GM11168 (cell line): ENCODE measurements around the gene TRERF1.

Source experiments
- in situ Hi-C: fragments of 300-500 bp; cut with MboI; formaldehyde crosslinking; loops from one replicate; pipeline ENCODE4 v1.12.0; 2022; ENCODE audit warnings: low sequenced_read_pairs; ENCODE audit not compliant: unreplicated experiment

The TRERF1 gene

DNA sequence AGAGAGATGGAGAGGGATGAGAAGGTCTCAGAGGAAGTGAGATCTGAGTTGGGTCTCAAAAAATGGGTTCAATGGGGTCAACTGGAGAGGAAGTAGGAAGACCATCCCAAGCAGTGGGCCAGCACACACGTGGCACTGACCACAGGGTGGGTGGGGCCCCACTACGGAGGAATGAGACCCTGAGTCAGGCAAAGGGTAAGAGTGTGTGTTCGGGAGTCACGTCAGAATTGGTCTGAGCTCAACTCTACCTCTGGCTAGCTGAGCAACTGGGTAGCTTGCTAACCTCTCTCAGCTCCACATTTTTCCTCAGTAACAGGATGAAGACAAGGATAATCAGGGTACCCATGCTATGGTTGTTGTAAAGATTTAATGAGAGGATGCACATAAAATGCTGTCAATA lies 79.0 kb downstream of the TRERF1 start:
- in situ Hi-C loops = no loop called here

DNA sequence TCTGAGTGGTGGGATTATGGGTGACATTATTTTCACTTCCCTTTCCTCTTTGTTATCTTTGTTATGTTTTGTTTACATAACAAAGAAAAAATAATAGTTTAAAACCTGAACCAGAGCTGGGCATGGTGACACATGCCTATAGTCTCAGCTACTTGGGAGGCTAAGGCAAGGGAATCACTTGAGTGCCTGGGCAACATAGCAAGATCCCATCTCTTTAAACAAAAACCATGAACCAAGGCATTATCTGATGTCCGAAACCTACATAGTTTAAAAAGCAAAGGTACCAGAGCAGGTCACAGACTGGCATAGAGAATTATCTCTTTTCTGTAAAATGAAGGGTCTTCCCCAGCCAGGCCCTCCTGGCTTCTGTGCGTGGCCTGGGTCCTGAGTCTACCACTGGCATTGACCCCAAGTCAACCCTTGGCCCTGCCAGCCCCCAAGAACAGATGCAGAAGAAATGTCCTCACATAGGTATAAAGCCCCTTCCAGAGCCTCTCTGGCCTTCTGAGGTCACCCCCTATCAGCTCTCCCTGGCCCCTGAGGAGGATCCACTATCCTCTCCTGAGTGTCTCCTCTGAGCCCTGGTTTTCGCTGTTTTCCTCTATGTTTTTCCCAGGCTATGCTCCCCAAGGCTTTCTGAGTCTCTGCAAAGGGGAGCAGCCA lies 81.3 kb downstream of the TRERF1 start:
- in situ Hi-C loops = no loop called here

DNA sequence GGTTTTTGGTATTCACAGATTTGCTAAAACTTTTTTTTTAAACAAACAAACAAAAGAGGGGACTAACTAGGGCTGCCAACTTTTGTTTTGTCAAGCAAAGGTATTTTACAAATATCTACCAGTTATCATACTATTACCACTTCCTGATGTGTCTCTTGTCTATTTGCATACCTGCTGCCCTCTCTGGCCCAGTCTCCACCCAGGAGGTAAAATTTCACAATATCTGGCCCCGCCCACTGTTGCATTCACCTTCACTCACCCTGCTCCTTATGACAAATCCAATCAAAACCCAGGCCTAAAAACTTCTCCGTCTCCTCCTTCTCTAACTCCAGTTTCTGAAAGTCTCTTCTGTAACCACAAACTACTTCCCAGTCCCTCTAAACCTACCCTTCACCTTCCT lies 82.2 kb downstream of the TRERF1 start:
- in situ Hi-C loops = no loop called here

DNA sequence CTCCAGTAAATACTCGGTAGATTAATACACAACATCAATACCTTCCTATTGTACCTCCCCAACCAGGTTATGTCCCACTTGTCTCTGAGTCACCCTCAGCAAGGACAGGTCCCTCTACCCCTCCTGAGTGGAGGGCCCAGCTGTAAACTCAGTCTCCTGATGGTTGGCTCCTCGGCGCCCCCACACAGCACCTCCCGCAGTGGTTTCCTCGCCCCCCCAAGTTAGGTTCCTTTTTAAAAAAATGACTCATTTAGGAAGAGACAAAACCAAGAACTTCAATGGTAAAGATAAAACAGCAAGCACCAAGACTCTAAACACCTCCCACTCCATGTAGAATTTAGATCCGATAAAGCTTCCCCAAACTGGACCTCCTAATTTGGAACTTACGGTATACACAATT lies 83.5 kb downstream of the TRERF1 start:
- in situ Hi-C loops = no loop called here

DNA sequence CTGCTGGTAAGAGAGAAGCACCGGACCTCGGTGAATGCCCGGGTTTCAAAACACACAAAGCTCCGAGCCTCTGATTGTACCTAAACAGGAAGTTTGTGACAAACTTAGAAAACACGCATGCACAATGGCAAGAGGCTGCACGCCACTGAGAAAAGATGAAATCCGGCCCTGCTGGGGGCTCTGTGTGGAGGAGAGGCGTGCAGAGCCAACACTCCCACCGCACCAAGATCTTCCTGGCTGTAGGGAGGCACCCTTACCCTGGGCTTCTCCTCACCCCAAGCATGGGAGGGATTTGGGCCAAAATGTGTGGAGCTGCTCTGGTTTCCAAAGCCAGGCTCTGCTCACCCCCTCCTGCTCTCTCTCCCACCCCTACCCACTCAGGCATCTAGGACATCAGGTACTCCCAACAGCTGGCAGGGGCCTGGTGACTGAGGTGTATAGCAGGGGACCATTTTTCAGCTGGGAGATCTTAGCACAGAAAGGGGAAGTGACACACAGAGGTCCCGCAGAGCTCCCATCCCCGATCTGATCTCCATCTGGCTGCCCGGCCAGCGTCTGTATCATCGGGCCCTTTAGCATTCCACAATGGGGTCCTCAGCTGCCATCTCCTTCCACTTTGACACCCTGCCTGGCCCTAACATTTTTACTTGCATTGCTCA lies 84.2 kb downstream of the TRERF1 start:
- in situ Hi-C loops = no loop called here

DNA sequence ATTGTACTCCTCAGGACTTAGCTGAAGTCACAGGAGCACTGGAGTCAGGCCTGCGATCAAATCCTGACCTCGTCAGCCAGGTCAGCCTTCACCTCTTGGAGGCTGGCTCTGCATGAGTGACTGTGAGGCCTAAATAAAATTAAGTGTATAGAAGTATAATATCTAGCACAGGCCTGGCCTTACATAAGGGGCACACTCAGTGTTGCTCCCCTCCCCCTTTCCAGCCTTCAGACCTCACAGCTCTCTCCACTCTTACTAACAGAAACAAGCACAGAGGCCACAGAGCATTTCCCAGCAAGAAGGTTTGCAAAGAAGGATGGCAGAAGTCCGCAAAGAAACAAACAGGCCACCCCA lies 84.8 kb downstream of the TRERF1 start:
- in situ Hi-C loops = no loop called here

DNA sequence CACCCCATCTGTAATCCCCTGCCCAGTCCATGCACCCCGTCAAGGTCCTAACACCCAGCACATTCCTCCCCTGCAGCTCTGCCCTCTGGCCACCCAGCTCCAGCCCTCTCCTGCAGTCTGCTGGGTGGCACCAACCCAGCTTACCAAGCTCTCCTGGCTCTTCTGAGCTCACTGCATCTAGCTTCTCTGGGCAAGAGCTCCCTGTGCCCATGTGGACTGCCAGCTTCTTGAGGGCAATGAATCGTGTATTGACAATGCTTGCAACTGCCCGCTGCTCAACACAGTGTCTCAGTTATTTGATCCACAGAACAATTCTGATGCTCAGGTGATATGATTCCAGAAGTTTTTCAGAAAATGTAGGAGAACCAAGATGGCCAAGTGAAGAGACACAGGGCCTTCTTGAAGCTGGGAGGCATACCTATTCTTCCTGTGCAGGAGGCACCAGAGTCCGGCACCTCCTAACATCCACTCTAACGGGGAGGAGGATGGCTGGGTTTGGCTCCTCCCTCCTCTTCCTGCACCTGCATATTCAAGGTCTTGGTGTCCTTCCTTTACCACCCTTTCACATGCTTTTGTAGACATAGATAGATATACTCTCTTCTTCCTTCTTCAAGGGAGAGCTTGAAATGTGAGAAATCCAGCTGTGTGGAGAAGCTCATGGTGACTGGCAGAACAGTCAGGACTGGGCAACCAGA lies 85.6 kb downstream of the TRERF1 start:
- in situ Hi-C loops = no loop called here

DNA sequence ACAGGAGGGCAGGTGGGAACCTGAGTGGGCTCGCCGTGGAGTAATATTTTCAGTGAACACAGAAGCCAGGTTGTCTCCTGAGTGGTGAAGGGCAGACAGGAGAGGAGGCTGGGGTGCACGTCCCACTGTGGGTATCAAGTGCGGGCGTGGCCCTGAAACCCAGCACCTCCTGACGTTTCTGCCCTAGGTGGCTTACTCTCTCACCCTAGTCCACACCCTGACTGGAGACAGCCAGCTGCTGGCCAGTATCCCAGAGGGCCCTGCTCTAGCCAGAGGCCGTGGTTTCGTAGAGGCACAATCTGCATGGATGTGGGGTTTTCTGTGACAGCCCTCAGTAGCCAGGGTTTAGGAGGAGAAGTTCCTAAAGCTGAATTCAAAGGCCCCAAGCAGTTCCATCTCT lies 86.7 kb downstream of the TRERF1 start:
- in situ Hi-C loops = no loop called here

DNA sequence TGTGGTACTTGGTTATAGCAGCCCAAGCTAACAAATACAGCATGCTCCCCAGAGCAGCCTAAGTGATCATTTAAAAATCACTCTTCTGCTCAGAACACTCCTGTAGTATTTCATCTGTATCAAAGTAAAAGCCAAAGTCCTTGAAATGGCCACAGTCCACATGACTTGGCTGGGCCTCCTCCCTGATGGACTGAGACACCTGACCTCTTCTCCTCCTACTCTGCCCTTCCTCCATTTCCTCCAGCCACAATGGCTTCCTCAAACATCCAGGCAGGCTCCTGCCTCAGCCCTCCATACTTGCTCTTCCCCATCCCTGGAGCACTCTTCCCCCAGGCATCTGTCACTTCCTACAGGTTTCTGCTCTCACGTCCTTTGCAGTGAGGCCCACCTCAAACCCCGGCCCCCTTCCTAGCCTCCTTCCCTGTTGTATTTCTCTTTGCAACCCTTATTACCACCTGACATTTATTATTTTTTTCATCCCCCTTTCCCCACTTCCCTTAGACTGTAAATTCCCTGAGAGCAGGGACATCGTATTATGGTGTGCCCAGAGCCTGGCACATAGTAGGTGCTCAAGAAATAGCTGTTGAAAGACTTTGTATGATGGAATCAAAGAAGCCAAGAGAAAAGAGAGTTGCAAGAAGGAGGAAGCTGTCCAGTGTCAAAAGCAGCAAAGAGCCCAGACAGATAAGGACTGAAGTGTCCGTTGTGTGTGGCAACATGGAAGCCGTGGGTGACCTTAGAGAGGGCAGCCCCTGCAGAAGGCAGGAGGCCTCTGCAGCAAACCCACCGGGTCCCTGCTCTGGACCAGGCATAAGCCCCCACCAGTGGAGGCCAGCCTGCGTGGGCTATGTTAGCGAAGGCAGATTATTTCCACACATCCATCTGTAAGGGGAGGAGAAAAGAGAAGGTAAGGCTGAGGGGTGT lies 87.5 kb downstream of the TRERF1 start:
- in situ Hi-C loops = no loop called here

DNA sequence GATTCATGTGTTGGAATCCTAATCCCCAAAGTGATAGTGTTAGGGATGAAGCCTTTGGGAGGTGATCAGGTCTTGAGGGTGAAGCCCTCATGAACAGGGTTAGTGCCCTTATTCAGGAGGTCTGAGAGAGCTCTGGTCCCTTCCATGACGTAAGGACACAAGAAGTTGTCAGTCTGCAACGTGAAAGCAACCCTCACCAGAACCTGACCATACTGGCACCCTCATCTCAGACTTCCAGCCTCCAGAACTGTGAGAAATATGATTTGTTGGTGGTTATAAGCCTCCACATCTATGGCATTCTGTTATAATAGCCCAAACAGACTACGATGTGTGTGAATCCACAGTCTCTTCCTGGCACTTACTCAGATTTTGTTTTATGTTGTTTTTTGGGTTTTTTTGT lies 90.7 kb downstream of the TRERF1 start:
- in situ Hi-C loops = no loop called here

DNA sequence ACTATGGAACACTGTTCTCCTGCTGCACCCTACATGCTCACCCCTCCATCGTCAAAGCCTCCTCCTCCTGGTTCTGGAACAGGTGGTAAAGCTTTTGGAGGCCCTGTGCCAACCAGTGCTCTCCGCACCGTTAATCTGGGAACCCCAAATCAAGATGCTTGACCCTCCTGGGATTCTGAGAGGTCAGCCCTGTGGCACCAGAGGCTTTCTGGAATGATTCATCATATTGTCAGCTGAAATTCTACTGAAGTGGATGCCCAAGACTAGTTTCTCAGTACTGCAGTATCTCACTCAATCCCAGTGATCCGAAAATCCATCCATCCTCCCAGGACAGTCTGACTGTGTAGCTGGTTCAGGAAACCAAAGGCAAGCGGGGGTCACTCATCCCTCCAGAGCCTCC lies 92.7 kb downstream of the TRERF1 start:
- in situ Hi-C loops = no loop called here

DNA sequence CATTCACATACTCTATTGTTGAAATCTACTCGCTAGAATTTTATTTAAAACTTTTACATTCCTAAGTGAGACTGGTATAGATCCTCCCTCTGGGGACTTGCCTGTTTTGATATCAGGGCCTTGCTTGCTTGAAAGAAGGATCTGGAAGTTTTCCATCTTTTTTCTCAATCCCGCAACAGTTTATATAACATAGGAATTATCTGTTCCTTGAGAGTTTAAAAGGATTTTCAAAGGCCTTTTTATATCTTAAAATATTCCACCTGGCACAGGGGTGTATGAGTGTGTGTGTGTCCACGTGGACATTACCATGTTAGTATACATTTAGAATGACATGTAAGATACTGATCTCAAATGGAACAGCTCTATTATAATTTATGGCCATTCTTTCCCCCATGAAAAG lies 96.3 kb downstream of the TRERF1 start:
- in situ Hi-C loops = no loop called here

DNA sequence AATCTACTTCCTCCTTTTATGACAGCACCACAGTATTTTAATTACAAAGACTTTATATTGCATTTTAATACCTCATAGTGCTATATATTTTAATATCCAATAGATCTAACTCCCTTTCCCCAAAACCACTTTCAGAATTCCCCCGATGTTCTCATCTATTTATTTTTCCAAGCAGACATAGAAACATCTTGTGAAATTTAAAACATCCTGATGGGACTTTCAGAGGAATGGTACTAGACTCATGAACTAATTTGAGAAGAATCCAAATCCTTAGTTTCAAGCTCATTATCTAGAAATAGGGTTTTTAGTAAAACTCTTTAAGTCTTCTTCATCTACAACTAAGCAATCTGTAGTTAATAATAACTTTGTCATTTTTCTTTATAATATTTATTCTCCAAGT lies 97.0 kb downstream of the TRERF1 start:
- in situ Hi-C loops = no loop called here

DNA sequence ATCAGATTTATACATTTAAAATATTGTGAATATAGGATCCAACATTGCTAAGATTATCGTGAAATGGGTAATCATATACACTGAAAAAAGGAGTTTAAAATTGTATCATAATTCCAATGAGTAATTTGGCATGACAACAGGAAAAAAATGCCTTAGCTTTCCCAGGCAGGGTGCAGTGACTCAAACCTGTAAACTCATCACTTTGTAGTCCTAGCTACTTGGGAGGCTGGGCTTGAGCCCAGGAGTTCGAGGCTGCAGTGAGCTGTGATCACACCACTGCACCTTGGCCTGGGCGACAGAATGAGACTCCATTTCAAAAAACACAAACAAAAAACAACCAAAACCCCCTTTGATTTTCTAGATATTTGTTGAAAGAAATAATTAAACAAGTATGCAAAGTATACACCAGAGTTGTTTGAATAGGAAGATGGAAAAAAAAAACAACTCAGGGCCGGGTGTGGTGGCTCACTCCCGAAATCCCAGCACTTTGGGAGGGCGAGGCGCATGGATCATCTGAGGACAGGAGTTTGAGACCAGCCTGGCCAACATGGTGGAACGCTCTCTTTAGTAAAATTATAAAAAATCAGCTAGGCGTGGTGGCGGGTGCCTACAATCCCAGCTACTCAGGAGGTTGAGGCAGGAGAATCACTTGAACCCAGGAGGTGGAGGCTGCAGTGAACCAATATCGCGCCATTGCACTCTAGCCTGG lies 98.7 kb downstream of the TRERF1 start:
- in situ Hi-C loops = no loop called here

DNA sequence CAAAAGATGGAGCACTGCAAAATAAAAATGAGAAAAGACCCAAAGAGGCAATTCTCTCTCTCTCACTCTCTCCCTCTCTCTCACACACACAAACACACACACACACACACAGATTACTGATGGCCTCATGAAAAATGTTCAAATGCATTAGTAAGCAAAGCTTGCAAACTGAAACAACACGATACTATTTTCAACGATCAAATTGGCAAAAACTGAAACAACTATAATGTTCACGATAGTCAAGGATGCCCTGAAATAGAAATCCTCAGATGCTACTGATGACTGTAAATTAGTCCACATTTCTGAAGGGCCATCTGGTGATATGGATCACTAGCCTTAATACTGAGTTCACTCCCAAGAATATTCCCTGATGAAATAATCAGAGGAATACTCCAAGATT lies 100.8 kb downstream of the TRERF1 start:
- in situ Hi-C loops = no loop called here

DNA sequence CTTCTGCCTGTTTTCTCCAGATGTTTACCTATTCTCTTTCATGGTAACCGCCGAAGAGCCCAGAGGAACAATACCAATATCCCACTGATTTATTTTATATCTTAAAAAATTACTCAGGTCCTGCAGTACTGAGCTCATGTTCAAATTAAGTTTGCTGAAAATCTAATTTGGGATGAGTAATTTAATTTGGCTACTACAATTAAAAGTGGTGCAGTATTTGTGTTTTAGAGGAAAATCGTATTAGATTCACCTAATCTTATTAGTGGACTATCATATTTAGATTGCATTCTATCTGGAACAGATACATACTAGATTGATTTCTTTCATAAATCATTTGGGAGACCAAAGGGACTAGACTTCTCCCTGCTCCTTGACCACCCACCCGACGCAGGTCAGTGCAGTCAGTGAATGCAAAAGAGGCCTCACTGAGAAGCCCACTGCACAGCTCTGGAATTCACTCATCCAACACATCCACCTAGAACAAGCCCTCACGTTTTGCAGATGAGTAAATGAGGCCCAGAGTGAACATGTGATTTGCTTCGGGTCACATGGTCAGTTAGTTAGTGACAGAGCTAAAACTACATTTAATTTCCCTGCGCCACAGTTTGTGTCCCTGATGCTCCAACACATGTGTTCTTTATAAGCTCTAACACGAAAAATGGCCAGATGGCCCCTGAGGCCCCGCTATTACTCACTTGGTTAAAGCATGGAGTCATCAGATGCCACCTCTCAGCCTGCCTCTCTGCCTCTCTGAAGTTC lies 101.8 kb downstream of the TRERF1 start:
- in situ Hi-C loops = no loop called here

DNA sequence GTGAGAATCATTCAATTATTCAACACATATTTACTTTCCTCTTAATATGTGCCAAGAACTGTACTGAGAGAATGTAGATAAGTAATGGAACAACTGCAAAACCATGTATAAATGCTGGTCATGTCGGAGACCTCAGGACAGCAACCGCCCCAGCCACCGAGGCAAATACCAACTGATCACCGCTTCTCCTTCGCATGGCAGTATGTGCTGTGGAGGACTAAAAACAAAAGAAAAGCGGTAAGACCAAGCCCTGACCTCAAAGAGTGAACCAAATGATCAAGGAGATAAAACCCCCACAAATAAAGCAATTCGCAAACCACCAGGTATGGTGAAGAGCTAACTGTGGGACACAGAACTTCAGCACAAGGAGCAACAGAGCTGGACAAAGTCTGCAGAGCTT lies 104.3 kb downstream of the TRERF1 start:
- in situ Hi-C loops = no loop called here

DNA sequence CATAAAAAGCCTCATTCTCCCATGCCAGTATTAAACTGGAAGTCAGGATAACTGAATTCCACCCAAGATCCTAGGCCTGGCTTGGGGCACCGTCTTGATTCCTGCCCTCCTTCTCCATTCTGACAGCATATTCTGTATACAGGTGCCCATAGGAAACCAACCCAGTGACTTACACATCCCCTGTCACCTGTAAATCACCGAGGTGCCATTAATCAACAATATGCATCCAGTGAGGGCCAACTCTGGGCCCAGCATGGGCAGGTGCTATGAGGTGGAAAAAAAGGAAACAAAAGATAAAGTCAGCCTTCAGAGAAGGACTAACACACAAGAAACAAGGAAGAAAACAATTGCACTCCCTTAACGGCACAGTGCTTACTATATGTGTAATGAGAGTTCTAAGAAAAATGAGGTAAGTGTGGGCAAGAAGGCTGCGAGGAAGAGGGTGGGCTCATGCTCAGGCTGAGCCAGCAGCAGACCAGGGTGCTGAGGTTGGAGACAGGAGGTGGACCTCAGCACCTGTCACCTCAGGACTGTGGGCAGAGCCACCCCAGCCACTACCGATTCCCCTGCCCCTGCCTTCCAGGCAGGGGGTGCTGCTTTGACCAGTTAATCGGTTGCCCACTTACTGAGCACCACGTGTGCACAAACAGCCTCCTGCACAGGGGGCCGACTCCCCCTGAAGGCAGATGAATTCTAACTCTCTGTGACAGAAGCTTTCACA lies 105.9 kb downstream of the TRERF1 start:
- in situ Hi-C loops = no loop called here

DNA sequence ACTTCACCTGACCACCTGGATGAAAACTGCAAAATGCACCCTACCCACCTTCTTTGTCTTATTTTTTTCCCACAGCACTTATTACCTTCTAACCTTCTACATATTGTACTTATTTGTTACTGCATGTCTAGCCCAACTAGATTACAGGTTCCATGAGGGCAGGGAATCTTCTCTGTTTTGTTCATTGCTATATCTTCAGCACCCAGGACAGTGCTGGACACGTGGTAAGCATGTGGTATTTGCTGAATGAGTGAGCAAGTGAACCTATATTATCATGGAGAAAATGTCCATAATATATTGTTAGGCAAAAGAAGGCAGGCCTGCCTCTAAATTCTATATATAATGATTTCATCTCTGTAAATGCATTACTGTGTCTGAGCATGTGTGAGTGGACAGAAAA lies 107.0 kb downstream of the TRERF1 start:
- in situ Hi-C loops = no loop called here
